B cell (primary cell): ENCODE data around the gene ZNF816. TPM values are rescaled to one million over a fixed set of nuclear protein-coding genes. Genes with fewer than 3 reads are reported as not detected.

ENCODE experiments used
- ATAC-seq: fragments of 200-7000 bp; cut with Tn5 transposase; one replicate; pipeline ENCODE4 v1.10.0; 2021; ENCODE audit warnings: low read depth, mild to moderate bottlenecking, moderate number of reproducible peaks, moderate library complexity
- CTCF ChIA-PET: fragments of 350-600 bp; sonication (Branson Sonifier 250); formaldehyde crosslinking; loops from one replicate; lab custom pipeline; 2021; ENCODE audit warnings: antibody characterized with exemption, inconsistent platforms; lab: Charles Lee
- POLR2A ChIA-PET: fragments of 350-600 bp; sonication (Branson Sonifier 250); formaldehyde crosslinking; loops from one replicate; lab custom pipeline; 2021; ENCODE audit warnings: antibody characterized with exemption; lab: Charles Lee
- DNase-seq: peaks from one replicate; pipeline ENCODE4 v3.0.0; 2013
- H2AFZ ChIP-seq: 2 replicates; pipeline ENCODE4 v1.6.1; 2012; ENCODE audit warnings: mild to moderate bottlenecking, low read depth, low read length; ENCODE audit not compliant: insufficient read depth, poor library complexity, severe bottlenecking
- H3K27ac ChIP-seq, 2 donors: 1 replicate in 1 of 2; 2 replicates in 1 of 2; pipeline ENCODE4 v1.5.1; 2012 to 2013; ENCODE audit warnings: low read length in 2 of 2, mild to moderate bottlenecking in 2 of 2, moderate library complexity in 1 of 2
- H3K27me3 ChIP-seq, 4 experiments: fragments of 200-600 bp in 1 of 4; sonication (generic) in 1 of 4; replicated peaks in 1 of 4; 1 replicate in 2 of 4; 2 replicates in 2 of 4; pipeline versions ENCODE4 v1.6.1 to v1.7.0; 2013 to 2016; ENCODE audit warnings: low read length in 3 of 4, mild to moderate bottlenecking in 2 of 4, mixed read lengths in 1 of 4, moderate library complexity in 1 of 4; ENCODE audit not compliant: insufficient read depth in 4 of 4, control insufficient read depth in 3 of 4; ENCODE audit errors: control extremely low read depth in 1 of 4
- H3K36me3 ChIP-seq, 2 experiments: replicated peaks in 1 of 2; 1 replicate in 1 of 2; 2 replicates in 1 of 2; pipeline versions ENCODE4 v1.6.1 to v1.7.1; 2013; ENCODE audit warnings: low read length in 1 of 2; ENCODE audit not compliant: insufficient read depth in 2 of 2, control insufficient read depth in 1 of 2; ENCODE audit errors: control extremely low read depth in 1 of 2, extremely low read depth in 1 of 2
- H3K4me1 ChIP-seq, 2 donors: fragments of 200-600 bp in 1 of 2; sonication (generic) in 1 of 2; 1 replicate in 1 of 2; 2 replicates in 1 of 2; pipeline versions ENCODE4 v1.5.1 to v1.6.1; 2013 to 2017; ENCODE audit warnings: low read length in 2 of 2; ENCODE audit not compliant: control insufficient read depth in 2 of 2, insufficient read depth in 2 of 2
- H3K4me2 ChIP-seq: replicated peaks from 2 replicates; pipeline ENCODE3; 2012; ENCODE audit warnings: mild to moderate bottlenecking, low read depth, low read length; ENCODE audit not compliant: poor library complexity, severe bottlenecking
- H3K4me3 ChIP-seq, 5 experiments: fragments of 200-600 bp in 1 of 5; sonication (generic) in 1 of 5; 1 replicate in 3 of 5; 2 replicates in 2 of 5; pipeline versions ENCODE4 v1.5.1 to v1.7.0; 2011 to 2016; ENCODE audit warnings: low read length in 4 of 5, mild to moderate bottlenecking in 4 of 5, low read depth in 2 of 5, control low read depth in 1 of 5, moderate library complexity in 1 of 5; ENCODE audit not compliant: insufficient read depth in 1 of 5; ENCODE audit errors: control extremely low read depth in 1 of 5, extremely low read depth in 1 of 5
- H3K79me2 ChIP-seq: fragments of 200-600 bp; sonication (generic); one replicate; pipeline ENCODE4 v1.6.0; 2016; ENCODE audit warnings: low read length; ENCODE audit not compliant: control insufficient read depth, insufficient read depth
- H3K9ac ChIP-seq: fragments of 200-600 bp; sonication (generic); 2 replicates; pipeline ENCODE4 v1.6.1; 2017; ENCODE audit warnings: mild to moderate bottlenecking, low read length, moderate library complexity
- H3K9me3 ChIP-seq, 3 donors: one replicate each; pipeline versions ENCODE4 v1.6.1 to v1.7.1; 2013; ENCODE audit warnings: low read length in 2 of 3; ENCODE audit not compliant: control insufficient read depth in 2 of 3, insufficient read depth in 1 of 3; ENCODE audit errors: control extremely low read depth in 1 of 3
- H4K20me1 ChIP-seq: 2 replicates; pipeline ENCODE4 v1.6.0; 2012; ENCODE audit warnings: mild to moderate bottlenecking, low read length; ENCODE audit not compliant: insufficient read depth, control insufficient read depth, poor library complexity, severe bottlenecking
- H3K27ac Mint-ChIP-seq: one replicate; pipeline ENCODE4 v1.8.0; 2021; ENCODE audit warnings: mixed read lengths
- H3K27me3 Mint-ChIP-seq: one replicate; pipeline ENCODE4 v1.8.0; 2021; ENCODE audit warnings: mixed read lengths
- H3K4me1 Mint-ChIP-seq: one replicate; pipeline ENCODE4 v1.8.0; 2021; ENCODE audit warnings: mixed read lengths
- H3K4me3 Mint-ChIP-seq: one replicate; pipeline ENCODE4 v1.8.0; 2021; ENCODE audit warnings: mixed read lengths
- H3K9me3 Mint-ChIP-seq: one replicate; pipeline ENCODE4 v1.8.0; 2022; ENCODE audit warnings: mixed read lengths; ENCODE audit not compliant: insufficient read depth
- EZH2 ChIP-seq: IDR thresholded peaks from 2 replicates; pipeline ENCODE4 v1.6.1; 2012; ENCODE audit warnings: borderline replicate concordance, low read depth, mild to moderate bottlenecking, moderate library complexity, low read length; ENCODE audit not compliant: insufficient read depth, poor library complexity, severe bottlenecking
- WGBS: methylation state at CpG from one replicate; pipeline ENCODE4 v1.1.5; 2013; ENCODE audit warnings: missing lambda C conversion rate; ENCODE audit not compliant: insufficient coverage; 5-methylcytosine and 5-hydroxymethylcytosine counted together
- intact Hi-C: fragments of 100-400 bp; cut with micrococcal nuclease; formaldehyde crosslinking; loops from one replicate; pipeline ENCODE4 v1.10.0; 2022
- polyA plus RNA-seq: library from polyadenylated mRNA; depleted of rRNA; stranded (reverse); fragments of >200 nt; gene quantifications from 2 replicates; pipeline ENCODE4 v1.2.3, GENCODE V29; 2012
- total RNA-seq, 2 donors: library from RNA; stranded (reverse); fragments of 120-200 nt in 1 of 2; gene quantifications; 1 replicate in 1 of 2; 2 replicates in 1 of 2; pipeline versions ENCODE4 v1.2.3 to v1.2.4, GENCODE V29; 2013 to 2022
- TF ChIP-seq, protein P1 (sequence below): fragments of 200-600 bp; IDR thresholded peaks from one replicate; pipeline ENCODE4 v1.8.0; 2022; ENCODE audit warnings: antibody characterized with exemption, mild to moderate bottlenecking

Gene ZNF816
- total and polyA plus RNA-seq, 2 donors (not counting 1 experiment from before 2014, with no cell fraction given) = 4.5 to 25.0 TPM

DNA sequence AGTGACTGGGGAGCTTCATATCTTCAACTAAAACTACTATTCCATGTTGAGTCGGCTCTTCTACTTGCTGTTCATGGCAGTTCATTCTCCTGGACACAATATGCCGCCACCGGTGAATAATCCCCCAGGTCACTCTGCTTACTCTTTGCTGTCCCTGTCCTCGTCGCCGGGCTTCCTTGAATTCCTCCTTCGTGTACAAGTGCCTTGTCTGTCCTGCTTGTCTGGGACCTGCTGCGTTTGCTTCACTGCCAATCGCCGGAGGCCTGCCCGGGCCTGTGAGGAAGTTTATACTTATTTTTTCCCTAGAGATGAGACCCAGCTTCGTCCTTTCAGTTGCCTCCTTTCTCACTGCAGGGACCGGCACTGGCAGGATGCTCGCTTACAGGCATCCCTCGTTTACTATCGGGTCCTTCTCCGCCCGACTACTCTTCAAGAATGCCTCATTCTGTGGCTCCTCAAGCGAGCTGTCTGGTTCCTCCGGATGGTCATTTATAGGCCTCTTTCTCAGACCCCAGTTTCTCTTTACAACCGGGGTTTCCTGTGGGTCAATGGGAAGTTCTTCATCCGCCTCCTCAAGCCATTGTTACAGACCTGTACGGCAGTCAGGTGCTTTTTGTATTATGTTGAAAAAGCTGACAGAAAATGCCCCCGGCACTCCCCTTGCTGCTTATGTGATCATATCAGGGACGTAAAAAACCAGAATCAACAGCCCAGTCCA is 45.5 kb upstream of the ZNF816 start:
- Histone ChIP-seq H3K27me3 (peaks cover 0 to 4% (median 0%) of the 10 kb centered on the region in 4 experiments), H3K4me3 (no peak overlapping the region), H3K79me2 (no peaks in the 10 kb centered on the region), H4K20me1 (no peaks in the 10 kb centered on the region), H3K9me3 (peaks cover 0 to 49% (median 1%) of the 10 kb centered on the region in 3 donors), H3K27ac (no peak overlapping the region), H3K4me1 (no peaks in the 10 kb centered on the region), H3K36me3 (no peaks in the 10 kb centered on the region), H2AFZ (no peak overlapping the region), H3K9ac (no peak overlapping the region), H3K4me2 (no peak overlapping the region)
- no peak overlapping the region for H3K27ac Mint-ChIP-seq
- H3K9me3 Mint-ChIP-seq = no peaks in the 10 kb centered on the region
- no peak overlapping the region for H3K4me3 Mint-ChIP-seq
- TF ChIP-seq, protein P1, sequence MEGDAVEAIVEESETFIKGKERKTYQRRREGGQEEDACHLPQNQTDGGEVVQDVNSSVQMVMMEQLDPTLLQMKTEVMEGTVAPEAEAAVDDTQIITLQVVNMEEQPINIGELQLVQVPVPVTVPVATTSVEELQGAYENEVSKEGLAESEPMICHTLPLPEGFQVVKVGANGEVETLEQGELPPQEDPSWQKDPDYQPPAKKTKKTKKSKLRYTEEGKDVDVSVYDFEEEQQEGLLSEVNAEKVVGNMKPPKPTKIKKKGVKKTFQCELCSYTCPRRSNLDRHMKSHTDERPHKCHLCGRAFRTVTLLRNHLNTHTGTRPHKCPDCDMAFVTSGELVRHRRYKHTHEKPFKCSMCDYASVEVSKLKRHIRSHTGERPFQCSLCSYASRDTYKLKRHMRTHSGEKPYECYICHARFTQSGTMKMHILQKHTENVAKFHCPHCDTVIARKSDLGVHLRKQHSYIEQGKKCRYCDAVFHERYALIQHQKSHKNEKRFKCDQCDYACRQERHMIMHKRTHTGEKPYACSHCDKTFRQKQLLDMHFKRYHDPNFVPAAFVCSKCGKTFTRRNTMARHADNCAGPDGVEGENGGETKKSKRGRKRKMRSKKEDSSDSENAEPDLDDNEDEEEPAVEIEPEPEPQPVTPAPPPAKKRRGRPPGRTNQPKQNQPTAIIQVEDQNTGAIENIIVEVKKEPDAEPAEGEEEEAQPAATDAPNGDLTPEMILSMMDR = no peak
- TF ChIP-seq EZH2 = no peak
- DNase-seq (no peak), ATAC-seq (no peak)
- ChIA-PET CTCF (no interaction called here), POLR2A (no interaction called here)
- WGBS = 88% methylated on average over 20 of the region's 25 CpGs
- intact Hi-C loops = no loop called here
- no peaks in the 10 kb centered on the region for H3K4me1 Mint-ChIP-seq
- no peaks in the 10 kb centered on the region for H3K27me3 Mint-ChIP-seq

DNA sequence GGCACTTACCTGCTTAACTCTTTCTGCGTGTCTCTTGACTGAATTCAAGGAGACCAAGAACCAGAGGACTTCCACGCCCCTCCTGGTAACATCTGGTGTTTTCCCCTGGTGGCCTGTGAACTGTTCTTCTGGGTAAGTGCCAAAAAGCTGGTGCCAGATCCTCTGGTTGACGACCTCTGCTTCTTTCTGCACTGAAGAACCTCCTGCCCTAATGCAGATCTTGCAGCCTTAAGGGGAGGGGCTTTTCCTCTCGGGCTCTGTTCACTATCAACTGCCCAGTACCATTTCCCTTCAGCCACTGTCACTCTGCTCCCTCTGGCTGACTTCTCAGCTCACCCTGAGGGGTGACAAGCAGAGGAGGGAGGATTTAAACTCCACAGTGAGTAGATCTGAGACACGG is 44.9 kb upstream of the ZNF816 start:
- peaks cover 0 to 4% (median 0%) of the 10 kb centered on the region in 4 experiments for H3K27me3 ChIP-seq
- ATAC-seq = no peak
- no peaks in the 10 kb centered on the region for H3K4me1 ChIP-seq
- H3K4me1 Mint-ChIP-seq = no peaks in the 10 kb centered on the region
- CTCF ChIA-PET = no interaction called here
- no peaks in the 10 kb centered on the region for H4K20me1 ChIP-seq
- no peaks in the 10 kb centered on the region for H3K27me3 Mint-ChIP-seq
- H3K79me2 ChIP-seq = no peaks in the 10 kb centered on the region
- no peaks in the 10 kb centered on the region for H3K9me3 Mint-ChIP-seq
- H3K9me3 ChIP-seq = peaks cover 0 to 49% (median 2%) of the 10 kb centered on the region in 3 donors
- no peak overlapping the region for H3K9ac ChIP-seq
- no peaks in the 10 kb centered on the region for H3K36me3 ChIP-seq
- TF ChIP-seq EZH2 = no peak
- TF ChIP-seq, protein P1 = no peak
- intact Hi-C loops = no loop called here
- no peak overlapping the region for H3K27ac Mint-ChIP-seq
- POLR2A ChIA-PET = no interaction called here
- WGBS = 65% methylated on average over 3 of the region's 5 CpGs
- no peak overlapping the region for H3K4me3 ChIP-seq
- H3K27ac ChIP-seq = no peak overlapping the region
- no peak overlapping the region for H3K4me2 ChIP-seq
- H2AFZ ChIP-seq = no peak overlapping the region
- H3K4me3 Mint-ChIP-seq = peak overlapping the region; percentile 37
- DNase-seq = no peak
